PFSK-1 (cell line): ENCODE results near the gene SLC38A9.

ENCODE experiments used
- FOXP2 ChIP-seq: optimal IDR thresholded peaks from 2 replicates; pipeline ENCODE3; 2011; ENCODE audit warnings: borderline replicate concordance, control low read depth, inconsistent platforms; ENCODE audit not compliant: insufficient read depth; ENCODE audit errors: extremely low read length, extremely low read depth
- POLR2AphosphoS5 ChIP-seq: IDR thresholded peaks from 2 replicates; pipeline ENCODE4 v1.6.1; 2012; ENCODE audit warnings: low read depth, mild to moderate bottlenecking, control low read depth, low read length, moderate library complexity
- SIN3A ChIP-seq: IDR thresholded peaks from 2 replicates; pipeline ENCODE4 v1.6.1; 2012; ENCODE audit warnings: mild to moderate bottlenecking, low read length, moderate library complexity, borderline replicate concordance; ENCODE audit not compliant: insufficient read depth
- TAF1 ChIP-seq: IDR thresholded peaks from 2 replicates; pipeline ENCODE4 v1.6.1; 2012; ENCODE audit warnings: low read length, control low read depth, borderline replicate concordance; ENCODE audit not compliant: insufficient read depth
- TF ChIP-seq, protein P1 (sequence below), 2 experiments: IDR thresholded peaks; 2 replicates each; pipeline versions ENCODE4 v1.6.1 to v1.8.0; 2011 to 2012; ENCODE audit warnings: low read depth in 2 of 2, low read length in 2 of 2, control low read depth in 1 of 2, inconsistent platforms in 1 of 2, mild to moderate bottlenecking in 1 of 2, moderate library complexity in 1 of 2; ENCODE audit not compliant: insufficient read depth in 1 of 2

DNA sequence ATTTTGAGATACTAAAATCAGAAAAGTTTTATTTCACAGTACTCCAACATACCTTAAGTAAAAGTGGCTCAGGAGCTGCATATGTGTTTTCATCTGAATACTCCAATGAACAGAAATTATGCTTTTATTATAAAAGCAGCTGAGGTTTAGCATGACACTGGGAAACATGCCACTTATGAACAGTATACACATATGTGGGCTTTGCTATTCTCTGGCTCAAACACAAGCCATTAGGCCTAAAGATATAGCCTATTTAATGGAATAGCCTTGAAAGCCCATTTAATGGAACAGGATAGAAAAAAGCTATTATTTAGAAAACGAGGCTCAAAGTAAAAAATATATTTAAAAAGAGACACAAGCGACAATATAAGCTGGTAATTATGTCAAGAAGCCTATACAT is 74.1 kb downstream of the SLC38A9 start:
- TF ChIP-seq POLR2AphosphoS5: no peak
- TF ChIP-seq, protein P1, sequence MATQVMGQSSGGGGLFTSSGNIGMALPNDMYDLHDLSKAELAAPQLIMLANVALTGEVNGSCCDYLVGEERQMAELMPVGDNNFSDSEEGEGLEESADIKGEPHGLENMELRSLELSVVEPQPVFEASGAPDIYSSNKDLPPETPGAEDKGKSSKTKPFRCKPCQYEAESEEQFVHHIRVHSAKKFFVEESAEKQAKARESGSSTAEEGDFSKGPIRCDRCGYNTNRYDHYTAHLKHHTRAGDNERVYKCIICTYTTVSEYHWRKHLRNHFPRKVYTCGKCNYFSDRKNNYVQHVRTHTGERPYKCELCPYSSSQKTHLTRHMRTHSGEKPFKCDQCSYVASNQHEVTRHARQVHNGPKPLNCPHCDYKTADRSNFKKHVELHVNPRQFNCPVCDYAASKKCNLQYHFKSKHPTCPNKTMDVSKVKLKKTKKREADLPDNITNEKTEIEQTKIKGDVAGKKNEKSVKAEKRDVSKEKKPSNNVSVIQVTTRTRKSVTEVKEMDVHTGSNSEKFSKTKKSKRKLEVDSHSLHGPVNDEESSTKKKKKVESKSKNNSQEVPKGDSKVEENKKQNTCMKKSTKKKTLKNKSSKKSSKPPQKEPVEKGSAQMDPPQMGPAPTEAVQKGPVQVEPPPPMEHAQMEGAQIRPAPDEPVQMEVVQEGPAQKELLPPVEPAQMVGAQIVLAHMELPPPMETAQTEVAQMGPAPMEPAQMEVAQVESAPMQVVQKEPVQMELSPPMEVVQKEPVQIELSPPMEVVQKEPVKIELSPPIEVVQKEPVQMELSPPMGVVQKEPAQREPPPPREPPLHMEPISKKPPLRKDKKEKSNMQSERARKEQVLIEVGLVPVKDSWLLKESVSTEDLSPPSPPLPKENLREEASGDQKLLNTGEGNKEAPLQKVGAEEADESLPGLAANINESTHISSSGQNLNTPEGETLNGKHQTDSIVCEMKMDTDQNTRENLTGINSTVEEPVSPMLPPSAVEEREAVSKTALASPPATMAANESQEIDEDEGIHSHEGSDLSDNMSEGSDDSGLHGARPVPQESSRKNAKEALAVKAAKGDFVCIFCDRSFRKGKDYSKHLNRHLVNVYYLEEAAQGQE (IDR thresholded peaks at IDR 0.05; ENCODE audit: insufficient read depth in 1 of 2, low read depth in 2 of 2, low read length in 2 of 2): no peak
- TF ChIP-seq TAF1: no peak
- TF ChIP-seq SIN3A: no peak
- no peak for TF ChIP-seq FOXP2
